Upper lobe of left lung (tissue), 6 donors: ENCODE results near the gene VRTN. TPM values are rescaled to one million over a fixed set of nuclear protein-coding genes. Genes with fewer than 3 reads are reported as not detected.
A peak's percentile ranks its signal among the peaks of the same experiment; 100 is the strongest.
"Not testable (repeated sequence)": the region's sequence is repeated elsewhere in the genome, so short reads cannot be mapped to it uniquely, and the experiment has no call there.

Experiments used
- ATAC-seq, 2 donors: fragments of 200-7000 bp; cut with Tn5 transposase; one replicate each; pipeline ENCODE4 v1.9.1; 2022; ENCODE audit warnings: mild to moderate bottlenecking in 2 of 2, moderate library complexity in 2 of 2; ENCODE audit not compliant: low FRiP score in 2 of 2
- DNase-seq, 2 donors: peaks; one replicate each; pipeline ENCODE4 v3.0.0-alpha.2; 2019 to 2020
- H3K27ac ChIP-seq, 4 donors: fragments of 200-600 bp; sonication (generic); one replicate each; pipeline ENCODE4 v1.5.1; 2016 to 2019
- H3K27me3 ChIP-seq, 4 donors: fragments of 200-600 bp; sonication (generic); one replicate each; pipeline ENCODE4 v1.5.1; 2017 to 2019
- H3K36me3 ChIP-seq, 4 donors: fragments of 200-600 bp; sonication (generic); one replicate each; pipeline ENCODE4 v1.5.1; 2016 to 2019
- H3K4me1 ChIP-seq, 4 donors: fragments of 200-600 bp; sonication (generic); one replicate each; pipeline ENCODE4 v1.5.1; 2018 to 2019
- H3K4me3 ChIP-seq, 4 donors: fragments of 200-600 bp; sonication (generic); one replicate each; pipeline ENCODE4 v1.5.1; 2017 to 2019; ENCODE audit warnings: mild to moderate bottlenecking in 2 of 4, moderate library complexity in 1 of 4
- H3K9me3 ChIP-seq, 4 donors: fragments of 200-600 bp; sonication (generic); one replicate each; pipeline ENCODE4 v1.5.1; 2018 to 2019
- EP300 ChIP-seq, 4 donors: sonication (generic); formaldehyde crosslinking; IDR thresholded peaks; one replicate each; pipeline ENCODE4 v1.5.1; 2017; ENCODE audit warnings: antibody characterized with exemption in 4 of 4, control low read depth in 2 of 4
- POLR2A ChIP-seq, 4 donors: fragments of 450-650 bp; IDR thresholded peaks; one replicate each; pipeline ENCODE4 v1.5.1; 2016 to 2017; ENCODE audit warnings: antibody characterized with exemption in 4 of 4, mild to moderate bottlenecking in 2 of 4
- POLR2AphosphoS5 ChIP-seq, 2 donors: sonication (generic); formaldehyde crosslinking; IDR thresholded peaks; one replicate each; pipeline ENCODE4 v1.5.1; 2017; ENCODE audit warnings: antibody characterized with exemption in 2 of 2
- WGBS, 2 donors: methylation state at CpG; one replicate each; pipeline ENCODE4 v1.1.5; 2017 to 2018; 5-methylcytosine and 5-hydroxymethylcytosine counted together
- total RNA-seq, 6 donors: library from RNA; depleted of rRNA in 4 of 6; stranded (reverse); fragments of >200 nt in 4 of 6; gene quantifications; one replicate each; pipeline versions ENCODE4 v1.1.0 to v1.2.1, GENCODE V29; 2016 to 2021
- TF ChIP-seq, protein P1 (sequence below), 6 experiments: fragments of 450-650 bp in 4 of 6; fragments of 200-600 bp in 2 of 6; sonication (generic) in 2 of 6; IDR thresholded peaks; one replicate each; pipeline ENCODE4 v1.5.1; 2016 to 2019; ENCODE audit warnings: antibody characterized with exemption in 6 of 6
- donor health status: DM: no; HTN: no; CAD: no; lungs with moderate emphysema.
- donor health status: DM: no; HTN: yes; CAD: no; lungs with severe emphysema.

VRTN gene
- total RNA-seq, 6 donors from 2014 or later: 0.09 to 0.10 TPM; not detected in 4

DNA sequence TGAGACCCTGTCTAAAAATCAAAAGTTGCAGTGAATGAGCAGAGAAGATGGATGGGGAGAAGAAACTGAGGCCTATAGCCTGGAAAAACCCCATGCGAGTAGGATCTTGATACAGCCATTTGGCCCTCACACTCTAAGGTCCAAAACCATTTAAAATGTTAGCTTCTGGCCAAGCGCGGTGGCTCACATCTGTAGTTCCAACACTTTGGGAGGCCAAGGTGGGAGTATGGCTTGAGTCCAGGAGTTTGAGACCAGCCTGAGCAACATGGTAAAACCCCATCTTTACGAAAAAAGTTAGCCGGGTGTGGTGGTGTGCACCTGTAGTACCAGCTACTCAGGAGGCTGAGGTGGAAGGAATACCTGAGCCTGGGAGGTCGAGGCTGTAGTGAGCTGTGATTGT, 19.8 kb downstream of the VRTN start:
- H3K4me3 ChIP-seq: no peak overlapping the region
- ATAC-seq (no peak), DNase-seq (no peak)
- no peak overlapping the region for H3K27ac ChIP-seq
- WGBS, 2 donors: 89 to 95% methylated on average over 6 of the region's 6 CpGs
- H3K9me3 ChIP-seq: no peaks in the 10 kb centered on the region
- TF ChIP-seq POLR2AphosphoS5 (IDR thresholded peaks at IDR 0.05) (no peak), EP300 (IDR thresholded peaks at IDR 0.05) (no peak), POLR2A (IDR thresholded peaks at IDR 0.05) (no peak)
- TF ChIP-seq, protein P1, sequence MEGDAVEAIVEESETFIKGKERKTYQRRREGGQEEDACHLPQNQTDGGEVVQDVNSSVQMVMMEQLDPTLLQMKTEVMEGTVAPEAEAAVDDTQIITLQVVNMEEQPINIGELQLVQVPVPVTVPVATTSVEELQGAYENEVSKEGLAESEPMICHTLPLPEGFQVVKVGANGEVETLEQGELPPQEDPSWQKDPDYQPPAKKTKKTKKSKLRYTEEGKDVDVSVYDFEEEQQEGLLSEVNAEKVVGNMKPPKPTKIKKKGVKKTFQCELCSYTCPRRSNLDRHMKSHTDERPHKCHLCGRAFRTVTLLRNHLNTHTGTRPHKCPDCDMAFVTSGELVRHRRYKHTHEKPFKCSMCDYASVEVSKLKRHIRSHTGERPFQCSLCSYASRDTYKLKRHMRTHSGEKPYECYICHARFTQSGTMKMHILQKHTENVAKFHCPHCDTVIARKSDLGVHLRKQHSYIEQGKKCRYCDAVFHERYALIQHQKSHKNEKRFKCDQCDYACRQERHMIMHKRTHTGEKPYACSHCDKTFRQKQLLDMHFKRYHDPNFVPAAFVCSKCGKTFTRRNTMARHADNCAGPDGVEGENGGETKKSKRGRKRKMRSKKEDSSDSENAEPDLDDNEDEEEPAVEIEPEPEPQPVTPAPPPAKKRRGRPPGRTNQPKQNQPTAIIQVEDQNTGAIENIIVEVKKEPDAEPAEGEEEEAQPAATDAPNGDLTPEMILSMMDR (IDR thresholded peaks at IDR 0.05): no peak
- no peaks in the 10 kb centered on the region for H3K27me3 ChIP-seq
- no peaks in the 10 kb centered on the region for H3K36me3 ChIP-seq
- H3K4me1 ChIP-seq: no peaks in the 10 kb centered on the region

DNA sequence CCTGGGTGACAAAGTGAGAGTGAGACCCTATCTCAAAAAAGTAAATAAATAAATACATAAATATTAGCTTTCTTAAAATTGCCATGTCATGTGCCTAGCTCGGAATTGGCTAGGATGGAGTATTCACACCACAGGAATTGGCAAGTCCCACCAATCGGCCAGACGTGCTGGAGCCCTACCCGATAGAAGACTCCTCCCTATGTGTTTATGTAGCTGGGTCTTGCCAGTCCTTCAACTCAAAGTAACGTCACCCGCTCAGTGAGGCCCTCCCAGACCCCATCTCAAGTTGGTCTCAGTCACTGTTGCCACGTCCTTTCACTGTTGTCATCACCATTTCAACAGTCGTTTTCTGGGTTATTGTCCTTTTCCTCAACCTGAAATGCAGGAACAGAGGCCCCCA, 20.2 kb downstream of the VRTN start:
- no peak overlapping the region for H3K4me3 ChIP-seq
- DNase-seq (no peak), ATAC-seq (no peak)
- TF ChIP-seq POLR2AphosphoS5 (IDR thresholded peaks at IDR 0.05) (no peak), EP300 (IDR thresholded peaks at IDR 0.05) (no peak), POLR2A (IDR thresholded peaks at IDR 0.05) (no peak)
- TF ChIP-seq, protein P1 (IDR thresholded peaks at IDR 0.05): no peak
- no peaks in the 10 kb centered on the region for H3K9me3 ChIP-seq
- no peak overlapping the region for H3K27ac ChIP-seq
- 80 to 90% methylated on average over 8 of the region's 8 CpGs for WGBS, 2 donors
- H3K36me3 ChIP-seq: no peaks in the 10 kb centered on the region
- H3K27me3 ChIP-seq: no peaks in the 10 kb centered on the region
- no peaks in the 10 kb centered on the region for H3K4me1 ChIP-seq

- no peak for TF ChIP-seq POLR2A (IDR thresholded peaks at IDR 0.05)
- H3K4me1 ChIP-seq: no peaks in the 10 kb centered on the region
- H3K27ac ChIP-seq: no peak overlapping the region
- no peak overlapping the region for H3K4me3 ChIP-seq
- ATAC-seq (no peak), DNase-seq (peak in 1 of 2 donors; percentile 82)
- WGBS, 2 donors: 92 to 99% methylated on average over 29 to 34 of the region's 38 CpGs
- no peaks in the 10 kb centered on the region for H3K27me3 ChIP-seq
- no peaks in the 10 kb centered on the region for H3K36me3 ChIP-seq
- H3K9me3 ChIP-seq: no peaks in the 10 kb centered on the region
Observed at GRCh38 chr14:74377976-74378690, 29.9 kb downstream of the VRTN start.

- H3K9me3 ChIP-seq: no peaks in the 10 kb centered on the region
- ATAC-seq (no peak), DNase-seq (no peak)
- H3K4me1 ChIP-seq: no peaks in the 10 kb centered on the region
- no peaks in the 10 kb centered on the region for H3K36me3 ChIP-seq
- no peaks in the 10 kb centered on the region for H3K27me3 ChIP-seq
- H3K27ac ChIP-seq: no peak overlapping the region
- TF ChIP-seq POLR2A (IDR thresholded peaks at IDR 0.05): no peak
- TF ChIP-seq EP300 (IDR thresholded peaks at IDR 0.05): no peak
- TF ChIP-seq POLR2AphosphoS5 (IDR thresholded peaks at IDR 0.05): no peak
- H3K4me3 ChIP-seq: no peak overlapping the region
- 75 to 81% methylated on average over 9 of the region's 9 CpGs for WGBS, 2 donors
Observed at GRCh38 chr14:74380172-74380571, 31.9 kb downstream of the VRTN start.

GRCh38 chr14:74380845-74381244, 32.6 kb downstream of the VRTN start:
- WGBS, 2 donors: 83 to 86% methylated on average over 13 of the region's 13 CpGs
- H3K27me3 ChIP-seq: no peaks in the 10 kb centered on the region
- H3K27ac ChIP-seq: no peak overlapping the region
- DNase-seq: no peak
- no peak overlapping the region for H3K4me3 ChIP-seq
- H3K4me1 ChIP-seq: no peaks in the 10 kb centered on the region
- TF ChIP-seq, protein P1 (IDR thresholded peaks at IDR 0.05): no peak
- no peak for TF ChIP-seq EP300 (IDR thresholded peaks at IDR 0.05)
- TF ChIP-seq POLR2A (IDR thresholded peaks at IDR 0.05): no peak
- no peaks in the 10 kb centered on the region for H3K9me3 ChIP-seq
- no peak for ATAC-seq
- no peaks in the 10 kb centered on the region for H3K36me3 ChIP-seq

DNA sequence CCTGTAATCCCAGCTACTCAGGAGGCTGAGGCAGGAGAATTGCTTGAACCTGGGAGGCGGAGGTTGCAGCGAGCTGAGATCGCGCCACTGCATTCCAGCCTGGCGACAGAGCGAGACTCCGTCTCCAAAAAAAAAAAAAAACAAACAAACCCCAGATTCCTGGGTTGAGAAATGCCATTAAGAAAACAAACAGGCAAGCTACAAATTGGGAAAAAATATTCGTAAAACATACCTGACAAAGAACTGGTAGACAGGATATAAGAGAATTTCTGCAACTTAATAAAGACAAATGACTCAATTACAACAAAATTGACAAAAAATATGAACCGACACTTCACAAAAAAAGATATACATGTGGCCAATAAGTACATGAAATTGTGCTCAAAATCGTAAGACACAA, 33.3 kb downstream of the VRTN start:
- not testable (repeated sequence) for H3K27ac ChIP-seq, DNase-seq, ATAC-seq, H3K4me1 ChIP-seq, H3K4me3 ChIP-seq, H3K9me3 ChIP-seq, H3K27me3 ChIP-seq, H3K36me3 ChIP-seq
- 76 to 81% methylated on average over 10 of the region's 10 CpGs for WGBS, 2 donors
